BJ (cell line): Measurements from ENCODE around the gene MIB2. TPM values are rescaled to one million over a fixed set of nuclear protein-coding genes. Genes with fewer than 3 reads are reported as not detected.
"Not testable (repeated sequence)": the region's sequence is repeated elsewhere in the genome, so short reads cannot be mapped to it uniquely, and the experiment has no call there.

Source experiments
- CTCF ChIA-PET: fragments of 350-600 bp; formaldehyde crosslinking; extraction: SDS; loops from one replicate; lab custom pipeline; 2021; ENCODE audit warnings: antibody characterized with exemption, inconsistent platforms; lab: Yijun Ruan, JAX
- POLR2A ChIA-PET: fragments of 300-600 bp; sonication (Branson Sonifier 250); formaldehyde crosslinking; extraction: SDS; loops from one replicate; lab custom pipeline; 2021; ENCODE audit warnings: antibody characterized with exemption; lab: Charles Lee
- DNase-seq: peaks from one replicate; pipeline ENCODE4 v3.0.0-alpha.2; 2011; ENCODE audit warnings: low read depth
- H3K27me3 ChIP-seq: 2 replicates; pipeline ENCODE4 v1.6.0; 2011; ENCODE audit warnings: low read length; ENCODE audit not compliant: control insufficient read depth, insufficient read depth
- H3K36me3 ChIP-seq: 2 replicates; pipeline ENCODE4 v1.5.1; 2011; ENCODE audit warnings: low read length; ENCODE audit not compliant: control insufficient read depth, insufficient read depth
- H3K4me3 ChIP-seq: 2 replicates; pipeline ENCODE4 v1.5.1; 2011; ENCODE audit warnings: low read depth, mild to moderate bottlenecking, control low read depth, low read length
- polyA plus RNA-seq: library from polyadenylated mRNA; depleted of rRNA; stranded (reverse); fragments of >200 nt; gene quantifications from 2 replicates; pipeline ENCODE4 v1.2.3, GENCODE V29; 2011
- TF ChIP-seq, protein P1 (sequence below): IDR thresholded peaks from 2 replicates; pipeline ENCODE4 v1.5.1; 2011; ENCODE audit warnings: low read depth, mild to moderate bottlenecking, control low read depth, inconsistent platforms, low read length, moderate library complexity; ENCODE audit not compliant: insufficient read depth

MIB2 gene
- polyA plus RNA-seq, 1 experiment: 23.1 TPM

DNA sequence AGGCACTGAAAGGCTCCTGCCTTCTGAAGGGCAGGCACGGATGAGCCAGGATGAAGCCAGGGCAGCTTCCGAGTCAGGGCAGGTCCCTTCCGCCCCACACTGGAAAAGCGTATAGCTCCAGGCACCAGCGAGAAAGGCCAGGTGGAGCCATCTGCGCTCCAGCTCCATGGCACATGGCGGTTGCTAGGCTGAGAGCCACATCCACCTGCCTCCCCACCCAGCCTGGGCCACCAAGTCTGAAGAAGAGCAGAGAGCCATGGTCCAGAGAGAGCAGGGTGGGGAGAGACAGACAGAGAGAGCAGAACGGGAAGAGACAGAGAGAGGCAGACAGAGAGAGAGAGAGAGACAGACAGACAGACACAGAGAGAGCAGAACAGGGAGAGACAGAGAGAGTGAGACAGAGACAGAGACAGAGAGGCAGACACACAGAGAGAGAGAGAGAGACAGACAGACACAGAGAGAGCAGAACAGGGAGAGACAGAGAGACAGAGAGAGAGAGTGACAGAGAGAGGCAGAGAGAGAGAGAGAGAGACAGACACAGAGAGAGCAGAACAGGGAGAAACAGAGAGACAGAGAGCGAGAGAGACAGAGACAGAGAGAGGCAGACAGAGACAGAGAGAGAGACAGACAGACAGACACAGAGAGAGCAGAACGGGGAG, 20.6 kb upstream of the MIB2 start:
- Histone ChIP-seq H3K27me3 (peaks cover 9% of the 10 kb centered on the region), H3K4me3 (no peak overlapping the region), H3K36me3 (no peaks in the 10 kb centered on the region)
- no peak for DNase-seq
- ChIA-PET POLR2A (no interaction called here), CTCF (no interaction called here)
- TF ChIP-seq, protein P1, sequence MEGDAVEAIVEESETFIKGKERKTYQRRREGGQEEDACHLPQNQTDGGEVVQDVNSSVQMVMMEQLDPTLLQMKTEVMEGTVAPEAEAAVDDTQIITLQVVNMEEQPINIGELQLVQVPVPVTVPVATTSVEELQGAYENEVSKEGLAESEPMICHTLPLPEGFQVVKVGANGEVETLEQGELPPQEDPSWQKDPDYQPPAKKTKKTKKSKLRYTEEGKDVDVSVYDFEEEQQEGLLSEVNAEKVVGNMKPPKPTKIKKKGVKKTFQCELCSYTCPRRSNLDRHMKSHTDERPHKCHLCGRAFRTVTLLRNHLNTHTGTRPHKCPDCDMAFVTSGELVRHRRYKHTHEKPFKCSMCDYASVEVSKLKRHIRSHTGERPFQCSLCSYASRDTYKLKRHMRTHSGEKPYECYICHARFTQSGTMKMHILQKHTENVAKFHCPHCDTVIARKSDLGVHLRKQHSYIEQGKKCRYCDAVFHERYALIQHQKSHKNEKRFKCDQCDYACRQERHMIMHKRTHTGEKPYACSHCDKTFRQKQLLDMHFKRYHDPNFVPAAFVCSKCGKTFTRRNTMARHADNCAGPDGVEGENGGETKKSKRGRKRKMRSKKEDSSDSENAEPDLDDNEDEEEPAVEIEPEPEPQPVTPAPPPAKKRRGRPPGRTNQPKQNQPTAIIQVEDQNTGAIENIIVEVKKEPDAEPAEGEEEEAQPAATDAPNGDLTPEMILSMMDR: no peak

DNA sequence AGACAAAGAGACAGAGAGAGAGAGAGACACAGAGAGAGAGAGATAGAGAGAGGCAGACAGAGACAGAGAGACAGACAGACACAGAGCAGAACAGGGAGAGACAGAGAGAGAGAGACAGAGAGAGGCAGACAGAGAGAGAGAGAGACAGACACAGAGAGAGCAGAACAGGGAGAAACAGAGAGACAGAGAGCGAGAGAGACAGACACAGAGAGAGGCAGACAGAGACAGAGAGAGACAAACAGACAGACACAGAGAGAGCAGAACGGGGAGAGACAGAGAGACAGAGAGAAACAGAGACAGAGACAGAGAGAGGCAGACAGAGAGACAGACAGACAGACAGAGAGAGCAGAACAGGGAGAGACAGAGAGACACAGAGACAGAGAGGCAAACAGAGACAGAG, 20.0 kb upstream of the MIB2 start:
- DNase-seq, H3K27me3 ChIP-seq, POLR2A ChIA-PET, H3K4me3 ChIP-seq, CTCF ChIA-PET, H3K36me3 ChIP-seq: not testable (repeated sequence)

DNA sequence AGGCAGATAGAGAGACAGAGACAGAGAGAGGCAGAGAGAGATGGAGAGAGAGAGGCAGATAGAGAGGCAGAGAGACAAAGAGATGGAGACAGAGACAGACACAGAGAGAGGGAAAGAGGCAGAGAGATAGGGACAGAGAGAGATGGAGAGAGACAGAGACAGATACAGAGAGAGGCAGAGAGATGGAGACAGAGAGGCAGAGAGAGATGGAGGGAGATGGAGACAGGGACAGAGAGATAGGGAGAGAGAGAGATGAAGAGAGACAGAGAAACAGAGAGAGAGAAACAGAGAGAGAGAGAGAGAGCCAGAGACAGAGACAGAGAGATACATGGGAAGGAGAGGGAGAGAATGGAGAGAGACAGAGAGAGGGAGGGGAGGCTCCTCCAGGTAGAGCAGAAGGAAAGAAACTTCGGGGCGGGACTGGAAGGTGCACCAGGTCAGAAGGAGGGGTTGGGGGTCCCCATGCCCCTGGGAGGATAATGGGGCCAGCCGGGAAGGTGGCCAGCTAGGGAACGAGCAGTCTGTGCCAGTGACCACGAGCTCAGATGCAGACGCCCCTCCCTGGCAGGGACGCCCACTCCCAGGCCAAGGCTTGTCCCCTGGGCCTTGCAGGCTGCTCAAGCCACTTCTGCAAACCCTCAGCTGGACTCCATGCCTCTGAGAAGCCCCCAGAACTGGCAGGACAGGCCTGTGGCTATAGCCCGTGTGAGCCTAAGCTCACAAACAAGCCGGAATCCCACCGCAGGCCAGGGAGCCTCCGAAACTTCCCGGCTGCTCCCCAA, 18.6 kb upstream of the MIB2 start:
- peaks cover 9% of the 10 kb centered on the region for H3K27me3 ChIP-seq
- DNase-seq: no peak
- POLR2A ChIA-PET: no interaction called here
- no peaks in the 10 kb centered on the region for H3K36me3 ChIP-seq
- TF ChIP-seq, protein P1: no peak
- no peak overlapping the region for H3K4me3 ChIP-seq
- CTCF ChIA-PET: interaction anchor here (1.0 to 1.3 kb wide), 2 partner anchors 13 to 21 kb away, joined by 3 read pairs; no protein-coding TSS in a partner anchor

DNA sequence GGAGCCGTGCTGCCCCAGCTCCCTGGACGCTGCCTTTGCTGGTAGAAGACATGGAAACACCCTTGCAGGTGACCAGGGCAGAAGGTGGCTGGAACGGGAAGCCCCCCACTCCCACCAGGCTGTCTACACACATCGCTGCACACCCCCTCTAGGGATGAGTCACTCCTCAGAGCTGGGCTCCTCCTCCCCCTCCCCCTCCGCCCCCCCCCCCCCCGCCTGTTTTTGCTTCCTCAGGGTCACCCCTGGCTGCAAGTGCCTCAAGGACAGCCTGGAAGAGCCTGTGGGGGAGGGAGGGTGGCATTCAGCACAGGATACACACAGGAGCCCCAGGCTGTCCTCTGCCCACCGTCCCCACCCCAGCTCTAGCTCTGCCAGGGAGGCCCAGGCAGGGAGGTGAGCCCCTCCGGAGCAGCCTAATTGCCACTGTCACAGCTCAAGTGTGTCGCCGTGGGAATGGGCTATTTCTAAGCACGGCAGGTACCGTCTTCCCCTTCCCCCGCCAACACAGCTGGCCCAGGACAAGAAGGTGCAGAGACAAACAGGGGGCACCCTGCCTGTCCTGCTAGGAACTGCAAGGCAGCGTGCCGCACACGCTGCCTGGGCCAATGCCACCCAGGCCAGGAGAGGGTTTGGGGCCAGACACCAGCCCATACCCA, 17.9 kb upstream of the MIB2 start:
- Histone ChIP-seq H3K36me3 (no peaks in the 10 kb centered on the region), H3K4me3 (no peak overlapping the region), H3K27me3 (peaks cover 9% of the 10 kb centered on the region)
- ChIA-PET POLR2A (no interaction called here), CTCF (interaction anchor here (1.0 to 1.3 kb wide), 2 partner anchors 14 to 22 kb away, joined by 3 read pairs; no protein-coding TSS in a partner anchor)
- DNase-seq: no peak
- TF ChIP-seq, protein P1: peak; percentile 48

DNA sequence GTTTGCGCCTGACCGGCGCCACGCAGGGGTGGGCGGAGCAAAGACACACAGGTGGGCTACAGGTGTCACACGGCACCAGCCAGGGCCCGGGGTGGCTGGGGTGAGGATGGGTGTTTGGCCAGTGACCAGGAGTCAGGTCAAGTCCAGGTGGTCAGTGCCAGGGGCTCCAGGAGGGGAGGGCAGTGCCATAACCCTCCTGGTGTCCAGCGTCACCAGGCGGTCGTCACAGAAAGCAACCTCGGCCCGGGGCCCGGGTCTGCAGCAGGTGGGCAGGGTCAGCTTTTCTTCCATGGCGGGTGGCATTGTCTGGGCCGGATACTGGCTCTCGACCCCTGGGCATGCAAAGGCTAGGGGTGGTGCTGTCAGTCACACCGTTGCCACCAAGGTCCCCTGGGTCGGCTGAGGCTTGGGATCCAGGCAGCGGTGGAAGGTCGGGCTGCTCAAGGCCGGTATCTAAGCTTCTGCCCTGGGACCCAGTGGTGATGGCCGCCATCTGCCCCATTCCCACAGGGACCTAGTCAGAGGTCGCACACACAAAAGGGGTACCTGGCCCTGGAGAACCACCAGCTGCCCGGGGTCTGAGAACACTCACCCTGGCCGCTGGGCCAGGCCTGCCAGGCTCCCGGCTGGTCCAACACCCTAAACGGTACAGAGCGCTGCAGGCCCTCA, 17.1 kb upstream of the MIB2 start:
- H3K36me3 ChIP-seq: no peaks in the 10 kb centered on the region
- TF ChIP-seq, protein P1: no peak
- ChIA-PET CTCF (no interaction called here), POLR2A (no interaction called here)
- no peak for DNase-seq
- peaks cover 9% of the 10 kb centered on the region for H3K27me3 ChIP-seq
- H3K4me3 ChIP-seq: no peak overlapping the region
